Neural cell (in vitro differentiated cells): ENCODE data around the gene CHST8. TPM values are rescaled to one million over a fixed set of nuclear protein-coding genes. Genes with fewer than 3 reads are reported as not detected.

Source experiments
- H2AFZ ChIP-seq: fragments of 200-600, 300-800 bp; sonication (generic), shearing (Covaris generic); 2 replicates; pipeline ENCODE4 v1.6.0; 2014; ENCODE audit warnings: low read depth, mild to moderate bottlenecking, antibody characterized with exemption, low read length, moderate library complexity
- H3F3A ChIP-seq: fragments of 200-600 bp; shearing (Covaris generic); 2 replicates; pipeline ENCODE4 v1.6.1; 2016; ENCODE audit warnings: mild to moderate bottlenecking, moderate library complexity, mixed read lengths, antibody characterized with exemption, low read length; ENCODE audit not compliant: insufficient read depth, poor library complexity, severe bottlenecking
- H3K27ac ChIP-seq: fragments of 200-600, 300-800 bp; sonication (generic), shearing (Covaris generic); 2 replicates; pipeline ENCODE4 v1.5.1; 2014; ENCODE audit warnings: mild to moderate bottlenecking, low read length, moderate library complexity
- H3K27me3 ChIP-seq: fragments of 300-800, 200-600 bp; sonication (generic), shearing (Covaris generic); 2 replicates; pipeline ENCODE4 v1.6.0; 2014; ENCODE audit warnings: mild to moderate bottlenecking, low read depth, low read length, moderate library complexity; ENCODE audit not compliant: insufficient read depth
- H3K36me3 ChIP-seq: fragments of 300-800, 200-600 bp; sonication (generic), shearing (Covaris generic); 2 replicates; pipeline ENCODE4 v1.5.1; 2014; ENCODE audit warnings: mild to moderate bottlenecking, antibody characterized with exemption, low read length, moderate library complexity; ENCODE audit not compliant: insufficient read depth
- H3K4me2 ChIP-seq: fragments of 300-800, 200-600 bp; sonication (generic), shearing (Covaris generic); 2 replicates; pipeline ENCODE4 v1.6.0; 2014; ENCODE audit warnings: mild to moderate bottlenecking, low read length
- H3K4me3 ChIP-seq: fragments of 300-800, 200-600 bp; sonication (generic), shearing (Covaris generic); 2 replicates; pipeline ENCODE4 v1.5.1; 2014; ENCODE audit warnings: mild to moderate bottlenecking, low read length, moderate library complexity
- H3K79me2 ChIP-seq: fragments of 200-600 bp; shearing (Covaris generic); replicated peaks from 2 replicates; pipeline ENCODE4 v1.6.0; 2014; ENCODE audit warnings: mild to moderate bottlenecking, low read length, moderate library complexity; ENCODE audit not compliant: insufficient read depth
- H3K9ac ChIP-seq: fragments of 300-800, 200-600 bp; sonication (generic), shearing (Covaris generic); 2 replicates; pipeline ENCODE4 v1.6.1; 2016; ENCODE audit warnings: mild to moderate bottlenecking, low read length, mixed read lengths
- H3K9me2 ChIP-seq: fragments of 200-600 bp; shearing (Covaris generic); 2 replicates; pipeline ENCODE4 v1.6.1; 2016; ENCODE audit warnings: mild to moderate bottlenecking, low read length, mixed read lengths; ENCODE audit not compliant: insufficient read depth
- H3K9me3 ChIP-seq: fragments of 200-600, 300-800 bp; sonication (generic), shearing (Covaris generic); 2 replicates; pipeline ENCODE4 v1.6.1; 2016; ENCODE audit warnings: mild to moderate bottlenecking, mixed run types, low read length, moderate library complexity, mixed read lengths
- H4K20me1 ChIP-seq: fragments of 200-600 bp; shearing (Covaris generic); 2 replicates; pipeline ENCODE4 v1.6.1; 2016; ENCODE audit warnings: mild to moderate bottlenecking, mixed run types; ENCODE audit not compliant: insufficient read depth
- CTCF ChIP-seq: fragments of 450-650 bp; IDR thresholded peaks from 2 replicates; pipeline ENCODE4 v1.5.1; 2014; ENCODE audit warnings: antibody characterized with exemption, mild to moderate bottlenecking, moderate library complexity; ENCODE audit not compliant: poor library complexity, severe bottlenecking
- EP300 ChIP-seq: fragments of 450-650 bp; conservative IDR thresholded peaks from 2 replicates; pipeline ENCODE4 v1.6.1; 2014; ENCODE audit warnings: antibody characterized with exemption, mild to moderate bottlenecking, moderate library complexity; ENCODE audit not compliant: poor library complexity, severe bottlenecking
- EZH2 ChIP-seq: fragments of 200-600, 300-800 bp; shearing (Covaris generic), sonication (generic); IDR thresholded peaks from 2 replicates; pipeline ENCODE4 v1.6.1; 2014; ENCODE audit warnings: antibody characterized with exemption, low read length, borderline replicate concordance, mild to moderate bottlenecking; ENCODE audit not compliant: insufficient read depth, poor library complexity, severe bottlenecking
- MXI1 ChIP-seq: fragments of 450-650 bp; conservative IDR thresholded peaks from 2 replicates; pipeline ENCODE4 v1.6.1; 2014; ENCODE audit warnings: antibody characterized with exemption, mild to moderate bottlenecking; ENCODE audit not compliant: poor library complexity, severe bottlenecking
- POLR2AphosphoS5 ChIP-seq: IDR thresholded peaks from 2 replicates; pipeline ENCODE4 v1.6.1; 2012
- RAD21 ChIP-seq: fragments of 450-650 bp; conservative IDR thresholded peaks from 2 replicates; pipeline ENCODE4 v1.6.1; 2014; ENCODE audit warnings: antibody characterized with exemption, mild to moderate bottlenecking, moderate library complexity
- REST ChIP-seq: IDR thresholded peaks from 2 replicates; pipeline ENCODE4 v1.6.1; 2012; ENCODE audit warnings: borderline replicate concordance
- SMC3 ChIP-seq: fragments of 450-650 bp; conservative IDR thresholded peaks from 2 replicates; pipeline ENCODE4 v1.6.1; 2014; ENCODE audit warnings: antibody characterized with exemption, mild to moderate bottlenecking, moderate library complexity; ENCODE audit not compliant: poor library complexity
- TAF1 ChIP-seq: IDR thresholded peaks from 2 replicates; pipeline ENCODE4 v1.6.1; 2012; ENCODE audit warnings: low read depth
- polyA plus RNA-seq: library from polyadenylated mRNA; depleted of rRNA; stranded (reverse); fragments of >200 nt; gene quantifications from 2 replicates; pipeline ENCODE4 v1.2.3, GENCODE V29; 2014

The CHST8 gene
- polyA plus RNA-seq, 1 donor from 2014 or later: 7.1 TPM

- TF ChIP-seq MXI1 (no peak), REST (no peak), RAD21 (no peak), CTCF (no peak), EP300 (no peak), EZH2 (no peak), SMC3 (no peak), POLR2AphosphoS5 (no peak), TAF1 (no peak)
- Histone ChIP-seq H3K9me2 (no peaks in the 10 kb centered on the region), H3K27me3 (no peaks in the 10 kb centered on the region), H2AFZ (no peak overlapping the region), H3F3A (no peaks in the 10 kb centered on the region), H4K20me1 (no peaks in the 10 kb centered on the region), H3K4me3 (peak overlapping the region; percentile 89), H3K9me3 (no peaks in the 10 kb centered on the region), H3K36me3 (no peaks in the 10 kb centered on the region), H3K27ac (no peak overlapping the region), H3K79me2 (no peaks in the 10 kb centered on the region), H3K9ac (peak overlapping the region; percentile 74), H3K4me2 (peak overlapping the region; percentile 62)
Observed at GRCh38 chr19:33797802-33798671, 176.3 kb downstream of the CHST8 start.

- Histone ChIP-seq H3K4me2 (peak overlapping the region; percentile 62), H4K20me1 (no peaks in the 10 kb centered on the region), H3K4me3 (peak overlapping the region; percentile 89), H3K27me3 (no peaks in the 10 kb centered on the region), H3K36me3 (no peaks in the 10 kb centered on the region), H3K9me2 (no peaks in the 10 kb centered on the region), H3K79me2 (no peaks in the 10 kb centered on the region), H3K9me3 (no peaks in the 10 kb centered on the region), H3F3A (no peaks in the 10 kb centered on the region), H3K27ac (no peak overlapping the region), H3K9ac (peak overlapping the region; percentile 45), H2AFZ (no peak overlapping the region)
- TF ChIP-seq EP300 (no peak), EZH2 (no peak), RAD21 (no peak), MXI1 (no peak), TAF1 (no peak), SMC3 (no peak), CTCF (no peak), REST (no peak), POLR2AphosphoS5 (no peak)
Observed at GRCh38 chr19:33798681-33799111, 176.9 kb downstream of the CHST8 start.
